Measurements from ENCODE around the gene RPAP2.
A peak's percentile ranks its signal among the peaks of the same experiment; 100 is the strongest.

DNA sequence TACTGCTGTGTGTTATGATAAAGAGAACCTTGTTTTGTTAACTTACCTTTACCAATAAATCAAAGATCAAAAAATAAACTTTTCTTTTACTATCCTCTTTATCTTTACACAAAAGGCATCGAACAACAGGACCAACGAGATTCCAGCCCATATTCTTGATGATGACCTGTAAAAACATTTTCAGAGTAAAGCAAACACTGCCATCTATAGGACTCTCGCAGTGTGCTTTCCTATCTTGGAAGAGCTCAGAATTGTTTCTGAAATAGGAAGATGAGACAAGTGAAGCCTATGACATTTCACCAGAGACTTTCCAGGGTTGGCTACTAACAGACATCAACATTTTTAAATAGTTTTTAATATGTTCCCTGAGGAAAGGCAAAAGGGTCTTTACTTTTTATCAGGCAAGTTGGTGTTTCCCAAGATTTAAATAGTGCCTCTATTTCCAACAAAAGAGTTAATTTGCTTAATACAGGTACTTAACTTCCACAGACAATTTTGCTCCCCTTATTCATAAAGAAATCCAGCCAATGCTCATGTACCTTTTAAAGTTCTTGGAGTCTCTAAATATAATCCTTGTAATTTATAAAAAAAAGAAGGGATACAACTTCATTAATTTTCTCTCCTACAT lies 7.4 kb upstream of the RPAP2 start:
- TF ChIP-seq, protein P1, sequence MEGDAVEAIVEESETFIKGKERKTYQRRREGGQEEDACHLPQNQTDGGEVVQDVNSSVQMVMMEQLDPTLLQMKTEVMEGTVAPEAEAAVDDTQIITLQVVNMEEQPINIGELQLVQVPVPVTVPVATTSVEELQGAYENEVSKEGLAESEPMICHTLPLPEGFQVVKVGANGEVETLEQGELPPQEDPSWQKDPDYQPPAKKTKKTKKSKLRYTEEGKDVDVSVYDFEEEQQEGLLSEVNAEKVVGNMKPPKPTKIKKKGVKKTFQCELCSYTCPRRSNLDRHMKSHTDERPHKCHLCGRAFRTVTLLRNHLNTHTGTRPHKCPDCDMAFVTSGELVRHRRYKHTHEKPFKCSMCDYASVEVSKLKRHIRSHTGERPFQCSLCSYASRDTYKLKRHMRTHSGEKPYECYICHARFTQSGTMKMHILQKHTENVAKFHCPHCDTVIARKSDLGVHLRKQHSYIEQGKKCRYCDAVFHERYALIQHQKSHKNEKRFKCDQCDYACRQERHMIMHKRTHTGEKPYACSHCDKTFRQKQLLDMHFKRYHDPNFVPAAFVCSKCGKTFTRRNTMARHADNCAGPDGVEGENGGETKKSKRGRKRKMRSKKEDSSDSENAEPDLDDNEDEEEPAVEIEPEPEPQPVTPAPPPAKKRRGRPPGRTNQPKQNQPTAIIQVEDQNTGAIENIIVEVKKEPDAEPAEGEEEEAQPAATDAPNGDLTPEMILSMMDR (IDR thresholded peaks at IDR 0.05; ENCODE audit: extremely low read depth in 1 of 2, insufficient read depth in 1 of 2, low read depth in 1 of 2, low read length in 2 of 2): peak; percentile 59 to 62
- TF ChIP-seq EZH2 (IDR thresholded peaks at IDR 0.05; ENCODE audit: borderline replicate concordance, low read depth, low read length, severe bottlenecking) (no peak), JUN (IDR thresholded peaks at IDR 0.05; ENCODE audit: borderline replicate concordance, insufficient read depth, insufficient read length, low read depth) (no peak), POLR2A (IDR thresholded peaks at IDR 0.05; ENCODE audit: low read depth, low read length) (no peak), MAX (IDR thresholded peaks at IDR 0.05; ENCODE audit: insufficient read depth, insufficient read length) (no peak), GATA2 (IDR thresholded peaks at IDR 0.05; ENCODE audit: insufficient read depth, insufficient read length, low read depth, low read length) (no peak), FOS (IDR thresholded peaks at IDR 0.05; ENCODE audit: borderline replicate concordance, insufficient read depth, low read length) (no peak)

Measured in endothelial cell of umbilical vein (primary cell).